T-helper 17 cell (primary cell): Measurements from ENCODE around the gene STRADA. TPM values are rescaled to one million over a fixed set of nuclear protein-coding genes. Genes with fewer than 3 reads are reported as not detected.
A peak's percentile ranks its signal among the peaks of the same experiment; 100 is the strongest.

Experiments used
- ATAC-seq: fragments of 150-1000 bp; cut with Tn5 transposase; 2 replicates; pipeline ENCODE4 v1.10.0; 2021; ENCODE audit warnings: mild to moderate bottlenecking, moderate library complexity
- DNase-seq, 3 donors: peaks; one replicate each; pipeline versions ENCODE4 v3.0.0 to v3.0.0-alpha.2; 2020 to 2021
- H3K9me3 ChIP-seq: one replicate; pipeline ENCODE4 v1.7.0; 2013; ENCODE audit warnings: low read length, mild to moderate bottlenecking; ENCODE audit not compliant: control insufficient read depth, poor library complexity, severe bottlenecking
- H3K27ac Mint-ChIP-seq: one replicate; pipeline ENCODE4 v1.8.0; 2022; ENCODE audit warnings: mild to moderate bottlenecking, moderate library complexity, mixed read lengths
- H3K27me3 Mint-ChIP-seq: one replicate; pipeline ENCODE4 v1.8.0; 2022; ENCODE audit warnings: mixed read lengths
- H3K36me3 Mint-ChIP-seq: one replicate; pipeline ENCODE4 v1.8.0; 2022; ENCODE audit warnings: low read depth, mixed read lengths
- H3K4me1 Mint-ChIP-seq: one replicate; pipeline ENCODE4 v1.8.0; 2022; ENCODE audit warnings: mild to moderate bottlenecking, mixed read lengths
- H3K4me3 Mint-ChIP-seq: one replicate; pipeline ENCODE4 v1.8.0; 2022; ENCODE audit warnings: mild to moderate bottlenecking, moderate library complexity, mixed read lengths
- total RNA-seq, 4 donors: library from RNA in 2 of 4; stranded (reverse) in 2 of 4; gene quantifications; one replicate each; pipeline ENCODE4 v1.2.3 and lab custom pipeline; 2022 to 2026

STRADA gene
- total RNA-seq, 2 donors from 2014 or later: 44.5 to 50.2 TPM

DNA sequence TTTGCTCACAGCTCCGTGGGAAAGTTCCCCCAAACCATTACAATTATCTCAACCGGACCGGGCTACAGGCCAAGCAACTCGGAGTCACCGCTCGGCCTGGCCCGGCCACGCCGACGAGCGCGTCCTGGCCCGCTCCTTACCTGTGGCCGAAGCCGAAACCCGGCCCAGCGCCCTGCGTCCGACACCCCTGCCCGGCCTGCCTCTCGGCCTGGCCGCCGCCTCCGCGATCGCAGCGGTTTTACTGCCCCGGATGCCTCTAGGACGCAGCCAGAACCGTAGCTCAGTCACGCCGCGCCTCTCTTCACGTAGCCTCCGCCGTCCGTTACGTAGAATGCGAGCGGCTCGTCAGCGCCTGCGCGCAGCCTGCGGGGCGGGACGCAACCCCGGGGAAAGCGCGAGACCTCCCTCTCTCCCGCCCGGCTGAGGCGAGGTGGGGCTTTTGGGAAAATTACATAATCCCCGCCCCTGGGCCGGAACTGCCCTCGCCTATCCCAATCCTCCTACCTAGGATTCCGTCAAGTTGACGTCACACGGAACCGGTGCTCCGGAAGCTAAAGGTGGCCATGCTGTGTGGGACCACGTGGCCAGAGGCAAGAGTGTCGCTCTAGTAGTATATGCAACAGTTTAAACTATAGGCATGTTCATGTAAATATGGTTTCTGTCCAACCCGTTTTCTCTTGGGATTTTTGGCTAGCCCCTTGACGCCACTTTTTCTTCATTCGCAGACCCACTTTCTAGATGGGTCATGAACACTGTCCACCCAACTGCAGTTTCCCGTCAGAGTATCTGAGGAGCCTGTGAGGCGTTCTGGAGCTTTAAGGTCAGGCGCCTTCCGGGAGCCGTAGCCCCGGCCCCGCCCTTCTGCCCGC is 31.9 kb upstream of the STRADA start, which contains the start of gene CCDC47:
TSS of gene CCDC47 (minus strand) at position 326 of the 869 bp plus-strand sequence. CDS start 7,422 bp downstream, outside the sequence.
- Mint-ChIP-seq H3K4me3 (peak within 1 kb of the TSS; percentile 95), H3K27me3 (no peaks in the 10 kb centered on the region), H3K36me3 (peaks cover 2% of the 10 kb centered on the region), H3K4me1 (peaks cover 50% of the 10 kb centered on the region), H3K27ac (peak within 1 kb of the TSS; percentile 97)
- H3K9me3 ChIP-seq: no peaks in the 10 kb centered on the region
- ATAC-seq (peak; percentile 85), DNase-seq (peak; percentile 95 to 98 (median 95))

DNA sequence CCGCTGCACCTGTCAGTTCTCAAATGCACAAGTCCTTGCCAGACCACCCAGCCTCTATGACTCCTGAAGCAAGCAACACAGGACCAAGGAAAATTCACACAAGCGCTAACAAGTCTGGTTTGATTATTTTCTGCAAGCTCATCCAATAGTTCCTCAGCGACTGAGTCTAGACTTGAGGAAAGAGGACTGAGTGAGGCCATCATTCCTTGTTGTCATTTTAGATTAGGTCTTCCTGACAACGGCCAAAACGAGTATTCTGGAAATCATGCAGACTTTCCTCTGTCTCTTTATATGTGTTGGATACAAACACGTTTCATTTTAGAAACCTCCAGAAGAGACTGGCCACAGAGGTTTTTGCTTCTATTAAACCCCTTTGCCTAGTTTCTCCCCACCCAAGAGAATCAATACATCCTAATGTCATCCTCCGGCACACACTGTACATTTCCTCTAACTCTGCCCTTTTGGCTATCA is 31.2 kb upstream of the STRADA start:
- H3K4me3 Mint-ChIP-seq: peak overlapping the region; percentile 95
- peaks cover 47% of the 10 kb centered on the region for H3K4me1 Mint-ChIP-seq
- peak overlapping the region; percentile 97 for H3K27ac Mint-ChIP-seq
- DNase-seq (no peak), ATAC-seq (no peak)
- H3K36me3 Mint-ChIP-seq: peaks cover 2% of the 10 kb centered on the region
- H3K27me3 Mint-ChIP-seq: no peaks in the 10 kb centered on the region
- H3K9me3 ChIP-seq: no peaks in the 10 kb centered on the region

DNA sequence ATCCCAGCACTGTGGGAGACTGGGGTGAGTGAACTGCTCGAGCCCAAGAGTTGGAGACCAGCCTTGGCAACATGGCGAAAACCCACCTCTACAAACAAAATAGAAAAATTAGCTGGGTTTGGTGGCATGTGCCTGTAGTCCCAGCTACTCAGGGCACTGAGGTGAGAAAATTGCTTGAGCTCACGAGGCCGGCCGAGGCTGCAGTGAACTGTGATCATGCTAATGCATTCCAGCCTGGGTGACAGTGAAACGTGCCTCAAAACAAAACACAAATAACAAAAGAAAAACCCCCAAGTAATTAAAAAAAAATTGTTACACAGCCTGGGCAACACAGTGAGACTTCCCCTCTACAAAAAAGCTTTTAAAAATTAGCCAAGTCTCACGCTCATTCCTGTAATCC is 26.8 kb upstream of the STRADA start:
- H3K9me3 ChIP-seq: no peaks in the 10 kb centered on the region
- no peak for DNase-seq
- H3K36me3 Mint-ChIP-seq: peaks cover 2% of the 10 kb centered on the region
- H3K4me1 Mint-ChIP-seq: peaks cover 30% of the 10 kb centered on the region
- no peak overlapping the region for H3K4me3 Mint-ChIP-seq
- H3K27ac Mint-ChIP-seq: peak overlapping the region; percentile 86
- no peak for ATAC-seq
- H3K27me3 Mint-ChIP-seq: no peaks in the 10 kb centered on the region

DNA sequence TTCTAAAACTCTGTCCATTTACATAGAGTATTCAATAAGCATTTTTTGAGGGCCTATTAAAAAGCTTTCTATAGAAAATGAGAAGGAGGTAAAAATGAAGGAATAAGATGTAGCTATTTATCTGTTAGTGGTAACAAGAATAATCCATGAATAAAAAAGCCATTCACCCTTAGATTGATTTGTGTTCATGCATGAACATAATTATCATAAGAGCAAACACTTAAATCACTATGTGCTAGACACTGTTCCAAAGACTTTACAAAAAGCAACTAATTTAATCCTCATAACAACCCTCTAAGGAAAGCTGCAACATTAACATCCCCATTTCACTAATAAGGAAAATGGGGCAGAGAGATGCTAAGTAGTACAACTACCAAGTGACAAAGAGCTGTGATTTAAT is 25.2 kb upstream of the STRADA start:
- Mint-ChIP-seq H3K4me3 (no peak overlapping the region), H3K27ac (no peak overlapping the region), H3K4me1 (peaks cover 23% of the 10 kb centered on the region), H3K27me3 (no peaks in the 10 kb centered on the region), H3K36me3 (peaks cover 2% of the 10 kb centered on the region)
- no peak for DNase-seq
- no peak for ATAC-seq
- H3K9me3 ChIP-seq: no peaks in the 10 kb centered on the region

DNA sequence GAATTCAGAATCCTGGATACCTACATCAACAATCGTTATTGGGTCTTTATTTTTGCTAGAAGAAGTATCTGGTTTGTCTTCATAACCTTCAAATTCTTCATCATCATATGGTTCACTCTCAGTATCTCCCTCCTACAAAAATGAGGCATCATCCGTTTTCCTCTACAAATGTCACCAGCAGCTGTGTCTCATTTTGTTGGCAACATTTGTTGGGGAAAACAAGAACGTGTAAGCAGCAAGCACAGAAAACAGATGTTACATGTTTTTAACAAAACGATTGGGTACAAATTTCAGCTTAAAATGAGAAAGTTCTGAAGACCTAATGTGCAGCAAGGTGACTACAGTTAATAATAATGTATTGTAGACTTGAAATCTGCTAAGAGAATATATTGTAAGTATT is 23.1 kb upstream of the STRADA start:
- DNase-seq: no peak
- H3K4me3 Mint-ChIP-seq: no peak overlapping the region
- H3K4me1 Mint-ChIP-seq: peaks cover 18% of the 10 kb centered on the region
- no peaks in the 10 kb centered on the region for H3K27me3 Mint-ChIP-seq
- H3K9me3 ChIP-seq: no peaks in the 10 kb centered on the region
- H3K27ac Mint-ChIP-seq: no peak overlapping the region
- H3K36me3 Mint-ChIP-seq: no peaks in the 10 kb centered on the region
- no peak for ATAC-seq

DNA sequence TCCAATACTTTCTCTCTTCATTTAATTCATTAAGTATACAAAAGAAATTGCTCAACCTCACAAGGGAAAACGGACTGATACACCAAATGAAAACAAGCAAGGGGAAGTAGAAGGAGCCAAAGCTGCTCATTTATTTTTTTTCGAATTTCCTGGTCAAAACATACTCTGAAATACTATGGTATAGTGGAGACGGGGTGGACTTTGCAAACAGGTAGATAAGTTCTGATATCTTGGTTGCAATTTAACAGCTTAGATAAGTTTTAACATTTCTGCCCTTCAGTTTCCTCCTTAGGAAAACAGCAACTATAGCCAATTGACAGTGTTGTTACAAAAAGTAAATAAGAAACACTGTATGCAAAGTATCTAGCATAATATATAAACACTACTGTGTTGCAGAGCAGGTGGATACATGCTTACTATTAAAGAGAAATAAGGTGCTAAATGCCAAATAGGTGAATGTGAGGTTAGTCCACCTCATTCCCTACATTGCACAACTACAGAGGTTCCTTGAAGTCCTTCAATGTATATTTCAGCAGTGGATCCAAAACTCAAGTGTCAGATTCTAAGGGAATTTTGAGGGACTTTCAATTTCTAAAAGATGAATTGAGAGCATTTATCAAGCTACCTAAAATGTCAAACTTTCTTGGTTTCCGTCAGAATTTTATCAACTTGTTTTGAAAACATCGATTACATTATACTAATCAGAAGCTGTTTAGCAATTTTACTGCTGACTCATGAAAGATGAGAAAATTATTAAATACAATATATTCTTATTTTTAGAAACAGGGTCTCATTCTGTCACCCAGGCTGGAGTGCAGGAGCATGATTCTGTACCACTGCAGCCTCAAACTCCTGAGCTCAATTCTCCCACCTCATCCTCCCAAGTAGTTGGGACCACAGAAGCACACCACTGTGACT is 20.8 kb upstream of the STRADA start:
- H3K27ac Mint-ChIP-seq: no peak overlapping the region
- ATAC-seq (no peak), DNase-seq (no peak)
- no peak overlapping the region for H3K4me3 Mint-ChIP-seq
- H3K9me3 ChIP-seq: no peaks in the 10 kb centered on the region
- H3K36me3 Mint-ChIP-seq: peaks cover 2% of the 10 kb centered on the region
- H3K4me1 Mint-ChIP-seq: peaks cover 11% of the 10 kb centered on the region
- no peaks in the 10 kb centered on the region for H3K27me3 Mint-ChIP-seq

DNA sequence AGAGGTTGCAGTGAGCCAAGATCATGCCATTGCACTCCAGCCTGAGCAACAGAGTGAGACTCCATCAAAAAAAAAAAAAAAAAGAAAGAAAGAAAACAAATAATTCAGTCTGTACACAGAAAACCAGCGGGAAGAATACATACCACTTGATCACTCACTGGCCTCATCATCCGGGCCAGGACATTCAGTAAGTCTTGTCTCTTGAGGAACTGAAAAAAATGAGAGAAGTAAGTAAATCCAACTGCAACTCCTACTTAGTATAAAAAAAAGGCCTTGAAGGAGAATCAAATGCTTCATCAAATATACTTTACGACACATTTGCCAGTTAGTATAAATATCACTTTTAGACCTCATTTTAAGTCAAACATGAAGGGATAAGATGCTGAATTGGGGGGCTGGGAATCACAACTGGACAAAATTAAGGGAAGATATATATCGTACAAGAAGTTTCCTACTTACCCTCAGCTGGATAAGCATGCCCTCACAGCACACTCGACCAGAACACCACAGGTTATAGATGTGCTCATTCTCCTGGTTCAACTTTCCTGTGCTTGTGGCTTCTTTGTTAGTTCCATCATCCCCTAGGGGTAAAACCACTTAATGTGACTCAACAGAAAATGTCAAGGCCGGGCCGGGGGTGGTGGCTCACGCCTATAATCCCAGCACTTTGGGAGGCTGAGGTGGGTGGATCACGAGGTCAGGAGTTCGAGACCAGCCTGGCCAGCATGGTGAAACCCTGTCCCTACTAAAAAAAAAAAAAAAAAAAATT is 19.4 kb upstream of the STRADA start:
- Mint-ChIP-seq H3K4me3 (no peak overlapping the region), H3K27ac (peak overlapping the region; percentile 19), H3K27me3 (no peaks in the 10 kb centered on the region), H3K36me3 (peaks cover 2% of the 10 kb centered on the region), H3K4me1 (peaks cover 5% of the 10 kb centered on the region)
- no peaks in the 10 kb centered on the region for H3K9me3 ChIP-seq
- no peak for DNase-seq
- no peak for ATAC-seq

DNA sequence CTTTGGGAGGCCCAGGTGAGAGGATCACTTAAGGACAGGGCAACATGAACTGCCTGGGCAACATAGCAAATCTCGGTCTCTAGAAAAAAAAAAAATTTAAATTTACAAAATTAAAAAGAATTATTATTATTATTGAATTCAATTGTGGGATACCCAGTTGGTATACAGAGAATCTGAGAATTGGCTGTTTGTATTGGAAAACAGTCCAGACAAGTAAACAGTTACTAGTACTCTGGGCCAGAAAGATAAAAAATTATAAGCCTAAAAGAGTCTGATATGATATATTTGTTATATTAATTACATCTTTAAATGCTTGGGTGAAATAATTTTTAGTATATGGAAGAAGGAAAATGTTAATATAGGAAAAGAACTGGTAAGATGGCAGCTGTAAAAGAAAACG is 16.8 kb upstream of the STRADA start:
- DNase-seq: no peak
- no peaks in the 10 kb centered on the region for H3K4me1 Mint-ChIP-seq
- ATAC-seq: no peak
- H3K4me3 Mint-ChIP-seq: no peak overlapping the region
- no peaks in the 10 kb centered on the region for H3K9me3 ChIP-seq
- H3K27ac Mint-ChIP-seq: no peak overlapping the region
- peaks cover 2% of the 10 kb centered on the region for H3K36me3 Mint-ChIP-seq
- no peaks in the 10 kb centered on the region for H3K27me3 Mint-ChIP-seq

DNA sequence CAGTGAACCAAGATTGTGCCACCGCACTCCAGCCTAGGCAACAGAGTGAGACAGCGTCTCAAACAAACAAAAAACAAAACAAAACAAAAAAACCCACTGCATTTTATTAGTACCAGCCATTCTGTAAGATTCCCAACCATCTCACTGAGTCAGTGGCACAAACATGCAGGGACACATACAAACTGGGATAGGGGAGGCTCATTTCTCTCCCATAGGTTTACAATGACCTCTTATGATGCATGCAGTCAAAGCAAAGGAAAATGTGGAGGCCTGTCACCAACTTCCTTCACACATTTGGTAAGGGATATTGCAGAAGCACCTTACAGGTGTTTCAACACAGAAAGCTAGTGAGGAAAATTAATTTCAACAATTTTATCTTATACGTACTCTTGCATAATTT is 12.4 kb upstream of the STRADA start:
- Mint-ChIP-seq H3K27me3 (no peaks in the 10 kb centered on the region), H3K27ac (no peak overlapping the region), H3K4me1 (peaks cover 6% of the 10 kb centered on the region), H3K4me3 (peak overlapping the region; percentile 31), H3K36me3 (peaks cover 5% of the 10 kb centered on the region)
- DNase-seq: no peak
- ATAC-seq: no peak
- no peaks in the 10 kb centered on the region for H3K9me3 ChIP-seq

DNA sequence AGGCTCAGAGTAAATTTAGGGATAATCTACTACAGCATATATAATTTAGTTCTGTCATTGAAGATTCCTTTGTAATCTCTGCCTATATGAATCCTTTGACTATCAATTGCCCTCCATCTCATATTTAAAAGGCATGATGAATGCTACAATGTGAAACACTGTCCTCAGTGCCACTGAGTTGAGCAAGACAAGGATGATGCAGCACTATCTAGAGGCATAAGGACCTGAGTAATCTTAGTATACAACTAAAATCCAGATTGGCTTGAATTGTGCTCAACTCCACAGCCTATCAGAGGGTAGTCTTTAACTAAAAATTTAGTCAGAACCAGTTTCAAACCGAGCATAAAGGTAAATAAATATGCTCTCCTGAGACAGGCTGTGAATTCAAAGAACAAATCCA is 11.6 kb upstream of the STRADA start:
- H3K27ac Mint-ChIP-seq: peak overlapping the region; percentile 45
- H3K4me1 Mint-ChIP-seq: peaks cover 9% of the 10 kb centered on the region
- ATAC-seq: no peak
- no peaks in the 10 kb centered on the region for H3K9me3 ChIP-seq
- H3K36me3 Mint-ChIP-seq: peaks cover 5% of the 10 kb centered on the region
- no peak for DNase-seq
- H3K4me3 Mint-ChIP-seq: peak overlapping the region; percentile 25
- no peaks in the 10 kb centered on the region for H3K27me3 Mint-ChIP-seq

DNA sequence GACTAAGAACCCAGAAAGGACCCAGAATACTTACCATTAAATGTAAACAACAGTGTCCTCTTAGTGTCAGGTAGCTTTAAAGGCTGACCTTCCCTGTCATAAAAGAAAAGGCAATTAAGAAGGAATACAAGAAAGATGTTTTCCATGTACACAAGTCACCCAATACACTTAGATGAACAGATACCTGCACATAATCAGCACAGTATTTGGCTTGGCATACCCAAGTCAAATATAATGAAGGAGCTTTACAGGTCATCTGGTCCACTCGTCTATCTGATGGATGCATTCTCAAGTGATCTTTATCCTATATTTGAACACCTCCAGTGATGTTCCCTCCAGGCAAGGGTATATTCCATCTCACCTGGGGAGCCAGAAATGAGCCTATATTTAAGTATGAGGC is 11.1 kb upstream of the STRADA start:
- no peak for DNase-seq

DNA sequence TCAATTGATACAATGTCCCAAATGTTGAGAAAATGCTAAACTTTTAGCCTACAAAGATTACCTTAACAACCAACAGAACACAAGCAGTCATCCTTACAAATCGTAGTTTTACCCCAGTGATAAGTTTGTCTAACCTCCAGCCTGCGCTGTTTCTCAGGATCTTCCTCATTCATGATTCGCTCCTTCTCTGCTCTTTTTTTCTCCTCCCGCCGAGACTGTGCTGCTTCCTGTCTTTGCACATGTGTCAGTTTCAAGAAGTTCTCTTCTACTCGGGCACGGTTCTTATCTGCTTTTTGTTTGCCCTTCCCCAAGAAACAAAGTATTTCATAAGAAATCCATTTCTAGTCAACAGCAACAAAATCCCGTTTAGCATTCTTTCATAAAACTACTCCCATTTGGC is 10.2 kb upstream of the STRADA start:
- Mint-ChIP-seq H3K27me3 (no peaks in the 10 kb centered on the region), H3K27ac (peak overlapping the region; percentile 86), H3K4me1 (peaks cover 9% of the 10 kb centered on the region), H3K36me3 (peaks cover 5% of the 10 kb centered on the region), H3K4me3 (peak overlapping the region; percentile 86)
- peak; percentile 66 for ATAC-seq
- no peaks in the 10 kb centered on the region for H3K9me3 ChIP-seq
- DNase-seq: no peak

More for the DNA sequence above, 11.1 kb upstream of the STRADA start:
- no peaks in the 10 kb centered on the region for H3K9me3 ChIP-seq
- H3K4me1 Mint-ChIP-seq: peaks cover 9% of the 10 kb centered on the region
- no peak overlapping the region for H3K4me3 Mint-ChIP-seq
- ATAC-seq: no peak
- peaks cover 5% of the 10 kb centered on the region for H3K36me3 Mint-ChIP-seq
- no peak overlapping the region for H3K27ac Mint-ChIP-seq
- no peaks in the 10 kb centered on the region for H3K27me3 Mint-ChIP-seq

DNA sequence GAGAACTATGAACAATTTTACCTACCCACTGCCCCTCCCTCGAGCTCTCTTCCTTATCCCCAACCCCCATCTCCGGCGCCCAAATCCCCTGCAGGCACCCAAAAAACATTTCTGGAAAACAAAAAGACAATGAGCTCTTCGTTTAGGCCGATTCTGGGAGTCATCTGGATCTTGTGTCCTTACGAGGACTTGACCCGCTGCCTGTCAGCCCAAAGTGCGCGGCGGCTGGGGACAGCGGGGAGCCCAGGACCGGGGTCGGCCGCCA is 524 bp downstream of the STRADA start:
- Mint-ChIP-seq H3K36me3 (no peaks in the 10 kb centered on the region), H3K27ac (peak overlapping the region; percentile 95), H3K4me3 (peak overlapping the region; percentile 93), H3K4me1 (peaks cover 20% of the 10 kb centered on the region), H3K27me3 (no peaks in the 10 kb centered on the region)
- ATAC-seq: no peak
- no peak for DNase-seq
- H3K9me3 ChIP-seq: no peaks in the 10 kb centered on the region
